DND-41 (cell line): ENCODE measurements around the gene ASIC3.

Experiments
- CTCF ChIP-seq: IDR thresholded peaks from 2 replicates; pipeline ENCODE4 v1.5.1; 2012; ENCODE audit warnings: borderline replicate concordance, low read length, moderate library complexity, mild to moderate bottlenecking; ENCODE audit not compliant: poor library complexity, severe bottlenecking; ENCODE audit errors: extremely low read depth
- EZH2 ChIP-seq: IDR thresholded peaks from 3 replicates; pipeline ENCODE4 v1.6.1; 2012; ENCODE audit warnings: borderline replicate concordance, low read depth, mild to moderate bottlenecking, moderate library complexity, low read length, inconsistent platforms; ENCODE audit not compliant: severe bottlenecking

GRCh38 chr7:151095828-151096475, 47.6 kb downstream of the ASIC3 start:
- TF ChIP-seq CTCF (no peak), EZH2 (no peak)
